GM21360 (cell line): ENCODE results near the gene PON3.

Experiments
- ATAC-seq: cut with Tn5 transposase; IDR thresholded peaks from one replicate; pipeline ENCODE4 v1.9.1; 2021; ENCODE audit warnings: mild to moderate bottlenecking, moderate library complexity; ENCODE audit not compliant: unreplicated experiment

PON3 gene

GRCh38 chr7:95311389-95311788, 84.8 kb downstream of the PON3 start:
- ATAC-seq: no peak

DNA sequence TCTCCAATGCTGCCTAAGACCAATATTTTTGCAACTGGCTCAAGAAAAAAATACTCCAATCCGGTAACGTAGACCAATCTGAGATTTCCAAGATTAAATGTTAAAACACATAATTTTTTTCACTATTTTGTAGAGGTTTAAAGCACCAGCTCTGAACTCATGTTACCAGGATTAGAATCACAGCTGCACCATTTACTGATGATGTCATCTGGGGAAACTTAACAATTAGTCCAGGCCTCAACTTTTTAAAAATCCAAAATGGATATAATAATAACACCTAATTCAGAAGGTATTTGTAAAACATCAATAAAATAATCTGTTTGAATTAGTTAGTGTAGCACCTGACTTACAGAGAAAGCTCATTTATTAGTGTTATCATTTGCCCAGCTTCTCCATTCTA, 86.2 kb downstream of the PON3 start:
- no peak for ATAC-seq
